Mesothelial cell of epicardium (in vitro differentiated cells): ENCODE data around the gene MEP1B. TPM values are rescaled to one million over a fixed set of nuclear protein-coding genes. Genes with fewer than 3 reads are reported as not detected.

Experiments used
- DNase-seq, 2 experiments: peaks; one replicate each; pipeline ENCODE4 v3.0.0; 2021; ENCODE audit warnings: low spot score in 2 of 2; ENCODE audit not compliant: unreplicated experiment in 2 of 2
- H3K27ac Mint-ChIP-seq: 2 replicates; pipeline ENCODE4 v1.8.0; 2021; ENCODE audit warnings: mixed read lengths
- H3K27me3 Mint-ChIP-seq: 2 replicates; pipeline ENCODE4 v1.8.0; 2021; ENCODE audit warnings: low read depth, mixed read lengths
- H3K36me3 Mint-ChIP-seq: 2 replicates; pipeline ENCODE4 v1.8.0; 2021; ENCODE audit warnings: mixed read lengths
- H3K4me1 Mint-ChIP-seq: 2 replicates; pipeline ENCODE4 v1.8.0; 2021; ENCODE audit warnings: mixed read lengths
- H3K4me3 Mint-ChIP-seq: 2 replicates; pipeline ENCODE4 v1.8.0; 2021; ENCODE audit warnings: mild to moderate bottlenecking, moderate library complexity, mixed read lengths
- H3K9me3 Mint-ChIP-seq: 2 replicates; pipeline ENCODE4 v1.8.0; 2021; ENCODE audit warnings: mixed read lengths
- total RNA-seq: library from RNA; stranded (reverse); gene quantifications from 3 replicates; pipeline ENCODE4 v1.2.1, GENCODE V29; 2021
- TF ChIP-seq, protein P1 (sequence below): fragments of 200-600 bp; sonication (generic); IDR thresholded peaks from one replicate; pipeline ENCODE4 v1.5.0; 2021; ENCODE audit warnings: antibody characterized with exemption; ENCODE audit not compliant: unreplicated experiment

The MEP1B gene
- total RNA-seq, 1 donor from 2014 or later = not detected

- peak overlapping the region; percentile 74 for H3K27ac Mint-ChIP-seq
- no peaks in the 10 kb centered on the region for H3K9me3 Mint-ChIP-seq
- no peak overlapping the region for H3K4me3 Mint-ChIP-seq
- TF ChIP-seq, protein P1, sequence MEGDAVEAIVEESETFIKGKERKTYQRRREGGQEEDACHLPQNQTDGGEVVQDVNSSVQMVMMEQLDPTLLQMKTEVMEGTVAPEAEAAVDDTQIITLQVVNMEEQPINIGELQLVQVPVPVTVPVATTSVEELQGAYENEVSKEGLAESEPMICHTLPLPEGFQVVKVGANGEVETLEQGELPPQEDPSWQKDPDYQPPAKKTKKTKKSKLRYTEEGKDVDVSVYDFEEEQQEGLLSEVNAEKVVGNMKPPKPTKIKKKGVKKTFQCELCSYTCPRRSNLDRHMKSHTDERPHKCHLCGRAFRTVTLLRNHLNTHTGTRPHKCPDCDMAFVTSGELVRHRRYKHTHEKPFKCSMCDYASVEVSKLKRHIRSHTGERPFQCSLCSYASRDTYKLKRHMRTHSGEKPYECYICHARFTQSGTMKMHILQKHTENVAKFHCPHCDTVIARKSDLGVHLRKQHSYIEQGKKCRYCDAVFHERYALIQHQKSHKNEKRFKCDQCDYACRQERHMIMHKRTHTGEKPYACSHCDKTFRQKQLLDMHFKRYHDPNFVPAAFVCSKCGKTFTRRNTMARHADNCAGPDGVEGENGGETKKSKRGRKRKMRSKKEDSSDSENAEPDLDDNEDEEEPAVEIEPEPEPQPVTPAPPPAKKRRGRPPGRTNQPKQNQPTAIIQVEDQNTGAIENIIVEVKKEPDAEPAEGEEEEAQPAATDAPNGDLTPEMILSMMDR = no peak
- H3K4me1 Mint-ChIP-seq = peaks cover 18% of the 10 kb centered on the region
- no peaks in the 10 kb centered on the region for H3K36me3 Mint-ChIP-seq
- no peak for DNase-seq
- H3K27me3 Mint-ChIP-seq = peaks cover 5% of the 10 kb centered on the region
Measured at GRCh38 chr18:32252141-32252860, 62.5 kb downstream of the MEP1B start.

DNA sequence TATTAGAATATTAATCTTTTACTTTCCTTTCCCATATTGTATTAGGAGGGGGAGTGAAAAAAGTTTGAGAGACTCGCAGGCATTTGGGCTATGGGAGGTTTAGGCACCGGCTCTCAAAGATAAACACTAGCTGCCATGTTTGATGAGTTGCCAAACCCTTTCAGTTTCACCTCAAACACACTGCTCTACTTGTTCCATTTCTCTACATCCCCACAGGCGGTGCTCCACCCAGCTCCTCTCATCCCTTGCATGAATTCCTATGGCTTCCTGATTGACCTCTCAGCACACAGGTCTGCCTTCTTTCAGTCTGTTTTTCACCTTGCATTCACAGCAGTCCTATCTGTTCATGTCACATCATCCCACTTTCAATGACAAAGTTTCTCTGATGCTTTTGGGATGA, 65.7 kb downstream of the MEP1B start:
- peaks cover 18% of the 10 kb centered on the region for H3K4me1 Mint-ChIP-seq
- H3K9me3 Mint-ChIP-seq = no peaks in the 10 kb centered on the region
- peaks cover 7% of the 10 kb centered on the region for H3K27me3 Mint-ChIP-seq
- H3K36me3 Mint-ChIP-seq = no peaks in the 10 kb centered on the region
- DNase-seq = no peak
- H3K4me3 Mint-ChIP-seq = no peak overlapping the region
- no peak overlapping the region for H3K27ac Mint-ChIP-seq
- TF ChIP-seq, protein P1 = no peak

DNA sequence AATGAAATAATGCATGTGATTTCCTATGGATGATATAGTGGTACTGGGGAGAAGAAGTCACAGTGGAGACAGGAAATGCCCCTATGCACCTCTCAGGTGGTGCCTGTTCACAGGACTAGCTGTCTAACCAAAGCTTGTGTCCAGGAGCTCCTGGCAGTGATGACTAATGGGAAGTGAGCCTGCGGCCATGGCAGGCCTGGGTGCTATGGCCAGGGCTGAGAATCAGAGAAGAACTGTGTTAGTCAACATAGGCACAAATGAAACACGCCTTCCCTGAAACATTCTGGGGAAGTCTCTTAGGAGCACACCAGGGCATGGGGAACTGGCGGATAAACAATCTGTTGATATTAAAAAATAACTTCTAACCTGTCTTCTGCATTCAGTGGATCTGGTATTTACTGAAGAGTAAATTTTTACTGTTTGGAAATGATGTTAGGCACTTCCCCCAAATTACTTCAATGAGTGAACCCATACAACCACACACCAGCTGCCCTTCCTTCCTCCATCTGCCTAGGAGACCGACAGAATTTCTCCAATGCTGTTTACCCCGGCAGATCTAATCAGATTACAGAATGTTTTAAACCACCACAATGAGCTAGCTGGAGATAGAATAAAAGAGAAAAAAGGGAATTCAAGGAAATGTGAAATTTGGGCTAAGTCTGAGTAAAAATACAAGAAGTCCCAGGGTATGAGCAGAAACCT, 67.4 kb downstream of the MEP1B start:
- Mint-ChIP-seq H3K27ac (no peak overlapping the region), H3K9me3 (no peaks in the 10 kb centered on the region), H3K36me3 (no peaks in the 10 kb centered on the region), H3K4me1 (peaks cover 10% of the 10 kb centered on the region), H3K4me3 (no peak overlapping the region), H3K27me3 (peaks cover 12% of the 10 kb centered on the region)
- TF ChIP-seq, protein P1 = no peak
- no peak for DNase-seq

DNA sequence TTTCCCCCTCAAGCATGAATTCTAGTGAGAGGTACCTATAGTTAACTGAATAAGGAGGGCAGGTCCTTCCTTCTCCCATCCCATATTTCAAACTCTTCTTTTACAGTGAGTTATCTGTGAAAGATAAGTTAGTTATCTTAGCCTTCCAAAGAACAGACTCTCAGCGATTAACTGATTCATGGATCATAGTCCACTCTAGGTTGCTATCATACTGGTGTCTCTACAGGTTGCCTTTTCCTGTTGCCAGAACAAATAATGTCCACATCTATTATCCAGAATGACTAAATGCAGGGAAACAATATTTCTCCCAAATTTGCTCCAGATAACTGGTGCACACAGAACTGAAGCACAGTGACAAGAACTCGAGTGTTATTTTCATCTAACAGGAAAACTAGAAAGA, 68.3 kb downstream of the MEP1B start:
- TF ChIP-seq, protein P1 = no peak
- no peak overlapping the region for H3K4me3 Mint-ChIP-seq
- peaks cover 12% of the 10 kb centered on the region for H3K27me3 Mint-ChIP-seq
- H3K27ac Mint-ChIP-seq = no peak overlapping the region
- peaks cover under 1% of the 10 kb centered on the region for H3K4me1 Mint-ChIP-seq
- H3K36me3 Mint-ChIP-seq = no peaks in the 10 kb centered on the region
- H3K9me3 Mint-ChIP-seq = no peaks in the 10 kb centered on the region
- DNase-seq = no peak

DNA sequence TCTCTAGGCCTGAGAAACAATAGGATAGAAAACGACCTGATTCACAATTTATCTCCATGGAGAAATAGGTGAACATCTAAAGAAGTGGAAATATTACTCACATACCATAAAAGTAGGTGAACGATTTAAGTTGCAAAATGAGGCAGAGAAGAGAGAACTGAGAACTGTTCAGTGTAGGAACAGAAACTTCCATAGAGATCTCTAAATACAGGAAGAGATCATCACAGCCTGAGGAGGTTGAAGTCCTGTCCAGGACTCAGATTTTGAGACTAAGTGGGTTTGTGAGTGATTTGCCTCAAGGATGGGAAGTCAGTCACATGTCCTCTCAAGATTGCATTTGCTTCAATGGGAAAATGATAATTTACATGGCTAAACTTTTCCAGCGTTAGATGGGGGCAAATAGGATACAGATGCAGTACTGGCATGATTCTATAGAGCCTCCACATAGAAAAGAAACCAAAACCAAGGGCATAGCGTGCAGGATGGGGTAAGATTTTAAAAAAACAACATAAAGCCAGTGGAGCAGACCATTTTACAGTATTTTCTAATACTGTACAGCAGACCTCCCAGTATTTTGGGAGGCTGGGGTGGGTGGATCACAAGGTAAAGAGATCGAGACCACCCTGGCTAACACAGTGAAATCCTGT, 68.8 kb downstream of the MEP1B start:
- Mint-ChIP-seq H3K4me1 (no peaks in the 10 kb centered on the region), H3K27ac (no peak overlapping the region), H3K4me3 (no peak overlapping the region), H3K27me3 (peaks cover 12% of the 10 kb centered on the region), H3K9me3 (no peaks in the 10 kb centered on the region), H3K36me3 (no peaks in the 10 kb centered on the region)
- no peak for DNase-seq
- TF ChIP-seq, protein P1 = no peak
